Tibial artery (tissue), 4 donors: ENCODE results near the gene DIS3L2.
A peak's percentile ranks its signal among the peaks of the same experiment; 100 is the strongest.

Source experiments
- DNase-seq, 2 donors: peaks; one replicate each; pipeline ENCODE4 v3.0.0-alpha.2; 2019
- H3K27ac ChIP-seq, 2 donors: fragments of 200-600 bp; sonication (generic) in 1 of 2; 1 replicate in 1 of 2; 2 replicates in 1 of 2; pipeline ENCODE4 v1.5.1; 2018 to 2019; ENCODE audit warnings: mild to moderate bottlenecking in 1 of 2
- H3K27me3 ChIP-seq, 2 donors: fragments of 200-600 bp; sonication (generic) in 1 of 2; one replicate each; pipeline versions ENCODE4 v1.5.1 to v1.6.0; 2016 to 2019
- H3K36me3 ChIP-seq, 3 donors: fragments of 200-600 bp; sonication (generic) in 2 of 3; one replicate each; pipeline ENCODE4 v1.5.1; 2016 to 2019; ENCODE audit warnings: mild to moderate bottlenecking in 2 of 3
- H3K4me1 ChIP-seq, 4 donors: fragments of 200-600 bp; sonication (generic) in 2 of 4; 1 replicate in 3 of 4; 2 replicates in 1 of 4; pipeline ENCODE4 v1.5.1; 2016 to 2019
- H3K4me3 ChIP-seq, 2 donors: fragments of 200-600 bp; sonication (generic) in 1 of 2; 1 replicate in 1 of 2; 2 replicates in 1 of 2; pipeline ENCODE4 v1.5.1; 2018 to 2019; ENCODE audit warnings: mild to moderate bottlenecking in 2 of 2
- H3K9me3 ChIP-seq, 3 donors: fragments of 200-600 bp; sonication (generic) in 1 of 3; one replicate each; pipeline ENCODE4 v1.5.1; 2016 to 2019
- intact Hi-C: fragments of 100-400 bp; cut with DNase I; formaldehyde crosslinking; loops from one replicate; pipeline ENCODE4 v1.15.0; 2023; ENCODE audit warnings: low total_unique reads
- TF ChIP-seq, protein P1 (sequence below), 2 experiments: fragments of 200-600 bp in 1 of 2; fragments of 450-650 bp in 1 of 2; IDR thresholded peaks; one replicate each; pipeline ENCODE4 v1.5.1; 2017 to 2019; ENCODE audit warnings: antibody characterized with exemption in 2 of 2, mild to moderate bottlenecking in 1 of 2, moderate library complexity in 1 of 2

The DIS3L2 gene, protein sequence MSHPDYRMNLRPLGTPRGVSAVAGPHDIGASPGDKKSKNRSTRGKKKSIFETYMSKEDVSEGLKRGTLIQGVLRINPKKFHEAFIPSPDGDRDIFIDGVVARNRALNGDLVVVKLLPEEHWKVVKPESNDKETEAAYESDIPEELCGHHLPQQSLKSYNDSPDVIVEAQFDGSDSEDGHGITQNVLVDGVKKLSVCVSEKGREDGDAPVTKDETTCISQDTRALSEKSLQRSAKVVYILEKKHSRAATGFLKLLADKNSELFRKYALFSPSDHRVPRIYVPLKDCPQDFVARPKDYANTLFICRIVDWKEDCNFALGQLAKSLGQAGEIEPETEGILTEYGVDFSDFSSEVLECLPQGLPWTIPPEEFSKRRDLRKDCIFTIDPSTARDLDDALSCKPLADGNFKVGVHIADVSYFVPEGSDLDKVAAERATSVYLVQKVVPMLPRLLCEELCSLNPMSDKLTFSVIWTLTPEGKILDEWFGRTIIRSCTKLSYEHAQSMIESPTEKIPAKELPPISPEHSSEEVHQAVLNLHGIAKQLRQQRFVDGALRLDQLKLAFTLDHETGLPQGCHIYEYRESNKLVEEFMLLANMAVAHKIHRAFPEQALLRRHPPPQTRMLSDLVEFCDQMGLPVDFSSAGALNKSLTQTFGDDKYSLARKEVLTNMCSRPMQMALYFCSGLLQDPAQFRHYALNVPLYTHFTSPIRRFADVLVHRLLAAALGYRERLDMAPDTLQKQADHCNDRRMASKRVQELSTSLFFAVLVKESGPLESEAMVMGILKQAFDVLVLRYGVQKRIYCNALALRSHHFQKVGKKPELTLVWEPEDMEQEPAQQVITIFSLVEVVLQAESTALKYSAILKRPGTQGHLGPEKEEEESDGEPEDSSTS

DNA sequence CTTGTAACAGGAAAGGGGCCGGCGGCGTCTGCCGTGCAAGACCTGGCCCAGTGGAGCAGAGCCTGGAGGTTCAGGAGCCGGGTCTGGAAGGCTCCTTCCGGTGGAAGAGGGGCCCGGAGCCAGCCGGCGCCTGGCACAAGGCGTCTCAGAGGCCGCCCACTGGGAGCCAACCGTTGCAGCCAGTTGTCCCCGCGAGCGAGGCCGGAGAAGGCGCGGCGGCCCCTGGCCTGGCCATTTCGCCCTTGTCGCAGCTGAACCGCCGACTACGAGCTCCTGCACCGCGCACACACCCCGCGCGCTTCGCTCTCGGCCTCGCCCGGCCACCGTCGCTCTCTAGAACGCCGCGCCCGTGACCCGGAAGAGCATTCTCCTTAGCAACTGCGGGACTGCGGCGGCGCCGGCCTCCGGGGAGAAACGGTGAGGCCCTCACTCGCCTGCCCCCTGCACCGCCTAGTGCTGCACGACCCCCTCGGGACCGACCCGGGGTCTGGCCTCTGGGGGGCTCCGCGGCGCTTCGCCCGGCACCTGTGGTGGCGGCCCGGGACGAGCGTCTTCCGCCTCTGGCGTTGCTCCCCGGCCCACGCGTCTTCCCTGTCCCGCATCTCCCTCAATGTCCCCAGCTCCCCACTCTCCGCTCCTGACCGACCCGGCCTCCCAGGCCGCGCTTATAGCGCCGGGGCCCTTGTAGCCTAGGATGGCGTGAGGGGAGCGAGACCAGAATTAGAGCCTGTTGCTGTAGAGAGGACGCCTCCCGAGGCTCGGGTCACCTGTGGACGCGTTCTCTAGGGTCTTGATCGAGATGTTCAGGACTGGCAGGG, at the start of gene DIS3L2:
DIS3L2 (plus strand) TSS at position 365 of the 818 bp plus-strand sequence. CDS start 53,215 bp downstream, outside the sequence.
- Histone ChIP-seq H3K36me3 (no peaks in the 10 kb centered on the region), H3K27ac (peak within 1 kb of the TSS; percentile 73 to 83), H3K27me3 (no peaks in the 10 kb centered on the region), H3K4me3 (peak within 1 kb of the TSS; percentile 93 to 98), H3K9me3 (no peaks in the 10 kb centered on the region), H3K4me1 (peaks cover 0 to 26% (median 12%) of the 10 kb centered on the region in 4 donors)
- TF ChIP-seq, protein P1, sequence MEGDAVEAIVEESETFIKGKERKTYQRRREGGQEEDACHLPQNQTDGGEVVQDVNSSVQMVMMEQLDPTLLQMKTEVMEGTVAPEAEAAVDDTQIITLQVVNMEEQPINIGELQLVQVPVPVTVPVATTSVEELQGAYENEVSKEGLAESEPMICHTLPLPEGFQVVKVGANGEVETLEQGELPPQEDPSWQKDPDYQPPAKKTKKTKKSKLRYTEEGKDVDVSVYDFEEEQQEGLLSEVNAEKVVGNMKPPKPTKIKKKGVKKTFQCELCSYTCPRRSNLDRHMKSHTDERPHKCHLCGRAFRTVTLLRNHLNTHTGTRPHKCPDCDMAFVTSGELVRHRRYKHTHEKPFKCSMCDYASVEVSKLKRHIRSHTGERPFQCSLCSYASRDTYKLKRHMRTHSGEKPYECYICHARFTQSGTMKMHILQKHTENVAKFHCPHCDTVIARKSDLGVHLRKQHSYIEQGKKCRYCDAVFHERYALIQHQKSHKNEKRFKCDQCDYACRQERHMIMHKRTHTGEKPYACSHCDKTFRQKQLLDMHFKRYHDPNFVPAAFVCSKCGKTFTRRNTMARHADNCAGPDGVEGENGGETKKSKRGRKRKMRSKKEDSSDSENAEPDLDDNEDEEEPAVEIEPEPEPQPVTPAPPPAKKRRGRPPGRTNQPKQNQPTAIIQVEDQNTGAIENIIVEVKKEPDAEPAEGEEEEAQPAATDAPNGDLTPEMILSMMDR (IDR thresholded peaks at IDR 0.05): no peak
- intact Hi-C loops: no loop called here
- DNase-seq: peak; percentile 71 to 84

DNA sequence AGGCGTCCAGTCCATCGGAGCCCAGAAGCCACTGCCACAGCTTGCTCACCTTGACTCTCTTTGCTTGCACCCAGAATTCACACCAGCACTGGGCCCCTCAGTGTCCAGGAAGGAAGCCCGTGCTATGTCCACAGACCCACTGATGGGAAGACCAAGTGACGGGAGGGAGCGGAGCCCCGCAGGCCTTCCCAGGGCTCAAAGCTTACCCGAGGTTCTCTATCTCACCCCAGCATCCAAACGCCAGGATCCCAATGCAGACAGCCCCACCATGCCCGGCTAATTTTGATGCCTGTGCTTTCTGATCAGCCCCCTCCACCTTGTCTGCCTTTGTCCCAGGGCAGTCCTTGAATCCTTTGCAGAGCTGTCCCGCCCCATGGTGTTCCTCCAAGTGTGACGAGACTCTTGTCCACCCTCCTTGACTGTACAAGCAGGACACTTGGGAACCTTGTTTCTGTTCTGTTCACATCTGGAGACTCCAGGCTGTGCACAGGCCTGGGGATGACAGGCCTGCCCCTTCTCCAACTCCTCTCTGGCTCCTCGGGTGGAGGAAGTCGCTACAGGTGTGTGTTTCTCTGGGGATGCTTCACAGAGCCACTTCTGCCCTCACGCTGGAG, 47.3 kb upstream of the DIS3L2 start:
- Histone ChIP-seq H3K36me3 (no peaks in the 10 kb centered on the region), H3K4me1 (peaks cover 0 to 4% (median 0%) of the 10 kb centered on the region in 4 donors), H3K9me3 (no peaks in the 10 kb centered on the region), H3K4me3 (no peak overlapping the region), H3K27me3 (peaks cover 0 to 15% of the 10 kb centered on the region in 2 donors), H3K27ac (no peak overlapping the region)
- intact Hi-C loops: no loop called here
- TF ChIP-seq, protein P1 (IDR thresholded peaks at IDR 0.05): no peak
- no peak for DNase-seq

DNA sequence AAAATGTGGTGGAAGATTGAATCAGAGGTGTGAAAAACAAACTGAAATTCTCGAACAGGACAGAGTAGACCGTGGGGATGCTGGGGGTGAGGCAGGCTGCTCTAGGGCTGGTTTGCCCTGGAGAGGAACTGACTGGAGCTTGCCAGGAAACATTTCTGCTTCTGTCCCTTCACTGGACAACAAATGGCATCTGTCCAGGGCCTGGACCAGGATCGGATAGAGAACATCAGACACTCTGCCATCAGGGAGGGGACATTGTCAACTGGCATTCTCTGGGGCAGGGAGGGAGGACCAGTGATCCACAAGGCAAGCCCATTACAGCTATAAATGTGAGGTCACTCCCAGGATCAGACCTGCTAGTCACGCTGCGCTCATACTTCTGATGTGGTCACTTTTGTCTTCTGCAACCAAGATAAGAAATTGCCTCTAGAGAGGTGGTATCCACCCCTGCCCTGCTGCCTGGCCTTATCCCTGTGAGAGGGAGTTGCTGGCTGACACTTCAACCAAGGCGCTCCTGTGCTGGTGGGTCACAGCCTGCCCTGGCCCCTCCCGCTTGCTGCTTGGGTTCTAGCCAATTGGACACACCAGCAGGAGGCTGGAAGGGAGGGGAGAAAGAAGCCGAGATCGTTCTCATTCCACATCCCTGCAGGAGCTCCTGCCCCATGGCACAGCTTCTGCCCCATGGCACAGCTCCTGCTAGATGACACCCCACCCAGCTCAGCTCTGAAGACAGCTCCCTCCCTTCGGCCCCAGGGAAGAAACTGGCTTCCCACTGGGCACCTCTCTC, 44.0 kb upstream of the DIS3L2 start:
- intact Hi-C loops: no loop called here
- H3K27me3 ChIP-seq: peaks cover 0 to 29% of the 10 kb centered on the region in 2 donors

DNA sequence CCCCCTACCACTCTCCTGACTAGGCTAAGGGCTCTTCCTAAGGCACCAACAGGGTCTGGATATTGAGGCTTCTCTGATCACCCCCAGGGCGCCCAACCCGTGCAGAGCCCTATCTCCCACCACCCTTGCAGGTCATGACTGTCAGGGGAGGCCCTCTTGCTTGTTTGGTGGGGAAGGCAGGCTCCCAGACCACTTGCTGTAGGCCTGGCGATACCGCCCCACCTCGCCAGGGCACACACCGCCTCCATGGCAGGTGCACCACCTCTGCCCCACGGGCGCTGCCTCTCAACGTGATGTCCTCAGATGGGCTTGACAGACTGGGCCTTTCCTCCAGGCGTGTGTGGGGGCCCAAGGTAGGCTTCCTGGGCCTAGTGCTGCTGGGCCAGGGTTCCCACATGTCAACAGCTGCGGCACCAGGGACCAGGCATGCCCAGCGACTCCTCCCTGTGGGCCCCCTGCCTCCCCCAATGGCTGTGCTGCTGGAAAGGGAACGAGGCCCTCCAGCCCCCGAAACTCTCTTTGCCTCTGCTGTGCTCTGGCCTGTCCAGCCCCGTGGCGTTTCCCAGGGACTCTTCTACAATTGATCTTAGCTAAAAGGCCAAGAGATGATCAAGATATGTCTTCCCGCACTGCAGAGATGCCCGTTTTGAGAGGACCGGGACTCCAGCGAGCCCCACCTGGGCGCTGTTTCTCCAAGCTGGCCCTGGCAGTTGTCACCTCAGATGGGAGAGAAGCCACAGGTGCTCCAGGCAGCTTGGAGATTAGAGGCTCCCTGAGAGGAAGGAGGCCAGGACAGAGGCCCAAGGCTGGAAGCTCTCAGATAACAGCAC, 42.8 kb upstream of the DIS3L2 start:
- intact Hi-C loops: no loop called here
- Histone ChIP-seq H3K4me3 (no peak overlapping the region), H3K9me3 (no peaks in the 10 kb centered on the region), H3K27me3 (peaks cover 0 to 41% of the 10 kb centered on the region in 2 donors), H3K4me1 (peaks cover 0 to 4% (median 0%) of the 10 kb centered on the region in 4 donors), H3K36me3 (no peaks in the 10 kb centered on the region), H3K27ac (no peak overlapping the region)
- peak in 1 of 2 donors; percentile 16 for DNase-seq
- TF ChIP-seq, protein P1 (IDR thresholded peaks at IDR 0.05): no peak

More for the DNA sequence above, 44.0 kb upstream of the DIS3L2 start:
- TF ChIP-seq, protein P1 (IDR thresholded peaks at IDR 0.05): no peak
- H3K27ac ChIP-seq: no peak overlapping the region
- H3K4me1 ChIP-seq: peaks cover 0 to 4% (median 0%) of the 10 kb centered on the region in 4 donors
- H3K36me3 ChIP-seq: no peaks in the 10 kb centered on the region
- no peak for DNase-seq
- no peak overlapping the region for H3K4me3 ChIP-seq
- H3K9me3 ChIP-seq: no peaks in the 10 kb centered on the region
